ENCODE data around the gene NUCKS1. TPM values are rescaled to one million over a fixed set of nuclear protein-coding genes. Genes with fewer than 3 reads are reported as not detected.

NUCKS1 gene
- total and polyA plus RNA-seq, 2 donors from 2014 or later = 101 to 182 TPM

GRCh38 chr1:205797168-205797567 is 47.2 kb upstream of the NUCKS1 start:
- Histone ChIP-seq H3K4me1 (ENCODE audit: control insufficient read depth in 2 of 3, insufficient read depth in 2 of 3, low read depth in 1 of 3, low read length in 3 of 3) (no peaks in the 10 kb centered on the region), H3K27ac (ENCODE audit: low read depth in 2 of 2, low read length in 2 of 2) (no peak overlapping the region), H3K9me3 (ENCODE audit: control insufficient read depth in 2 of 3, insufficient read depth in 1 of 3, low read length in 3 of 3) (no peaks in the 10 kb centered on the region), H3K36me3 (ENCODE audit: control insufficient read depth in 2 of 3, insufficient read depth in 3 of 3, low read length in 3 of 3) (peaks cover 4 to 74% (median 50%) of the 10 kb centered on the region in 3 donors), H3K27me3 (ENCODE audit: control insufficient read depth, insufficient read depth, low read length) (no peaks in the 10 kb centered on the region), H3K9ac (ENCODE audit: low read length in 3 of 3) (no peak overlapping the region), H3K4me3 (ENCODE audit: low read length in 3 of 3) (no peak overlapping the region)
- intact Hi-C loops (cut with DNase I) = no loop called here
- TF ChIP-seq CTCF (IDR thresholded peaks at IDR 0.05; ENCODE audit: borderline replicate concordance, extremely low read depth, insufficient read depth) = no peak
- FAIRE-seq (no peak), DNase-seq (no peak)

GRCh38 chr1:205794011-205794730 is 44.2 kb upstream of the NUCKS1 start:
- Histone ChIP-seq H3K4me3 (ENCODE audit: low read length in 3 of 3) (no peak overlapping the region), H3K36me3 (ENCODE audit: control insufficient read depth in 2 of 3, insufficient read depth in 3 of 3, low read length in 3 of 3) (peaks cover 4 to 64% (median 49%) of the 10 kb centered on the region in 3 donors), H3K27ac (ENCODE audit: low read depth in 2 of 2, low read length in 2 of 2) (no peak overlapping the region), H3K9ac (ENCODE audit: low read length in 3 of 3) (no peak overlapping the region), H3K9me3 (ENCODE audit: control insufficient read depth in 2 of 3, insufficient read depth in 1 of 3, low read length in 3 of 3) (no peaks in the 10 kb centered on the region), H3K4me1 (ENCODE audit: control insufficient read depth in 2 of 3, insufficient read depth in 2 of 3, low read depth in 1 of 3, low read length in 3 of 3) (no peaks in the 10 kb centered on the region), H3K27me3 (ENCODE audit: control insufficient read depth, insufficient read depth, low read length) (no peaks in the 10 kb centered on the region)
- FAIRE-seq (no peak), DNase-seq (no peak)
- intact Hi-C loops (cut with DNase I) = loop anchor here (5.0 kb wide), 1 partner anchor 183 kb away; no protein-coding TSS in a partner anchor
- no peak for TF ChIP-seq CTCF (IDR thresholded peaks at IDR 0.05; ENCODE audit: borderline replicate concordance, extremely low read depth, insufficient read depth)

GRCh38 chr1:205792961-205793673 is 43.1 kb upstream of the NUCKS1 start:
- FAIRE-seq (no peak), DNase-seq (no peak)
- intact Hi-C loops (cut with DNase I) = loop anchor here (5.0 kb wide), 1 partner anchor 184 kb away; no protein-coding TSS in a partner anchor
- H3K27ac ChIP-seq (ENCODE audit: low read depth in 2 of 2, low read length in 2 of 2) = no peak overlapping the region
- H3K4me3 ChIP-seq (ENCODE audit: low read length in 3 of 3) = no peak overlapping the region
- peaks cover 4 to 54% (median 41%) of the 10 kb centered on the region in 3 donors for H3K36me3 ChIP-seq (ENCODE audit: control insufficient read depth in 2 of 3, insufficient read depth in 3 of 3, low read length in 3 of 3)
- H3K9ac ChIP-seq (ENCODE audit: low read length in 3 of 3) = no peak overlapping the region
- no peaks in the 10 kb centered on the region for H3K27me3 ChIP-seq (ENCODE audit: control insufficient read depth, insufficient read depth, low read length)
- H3K9me3 ChIP-seq (ENCODE audit: control insufficient read depth in 2 of 3, insufficient read depth in 1 of 3, low read length in 3 of 3) = no peaks in the 10 kb centered on the region
- no peak for TF ChIP-seq CTCF (IDR thresholded peaks at IDR 0.05; ENCODE audit: borderline replicate concordance, extremely low read depth, insufficient read depth)
- no peaks in the 10 kb centered on the region for H3K4me1 ChIP-seq (ENCODE audit: control insufficient read depth in 2 of 3, insufficient read depth in 2 of 3, low read depth in 1 of 3, low read length in 3 of 3)
